HG03460 (cell line): ENCODE results near the gene TCF23.
"Not testable (repeated sequence)": the region's sequence is repeated elsewhere in the genome, so short reads cannot be mapped to it uniquely, and the experiment has no call there.

Source experiments
- ATAC-seq: cut with Tn5 transposase; IDR thresholded peaks from one replicate; pipeline ENCODE4 v1.9.1; 2021; ENCODE audit not compliant: unreplicated experiment

The TCF23 gene

GRCh38 chr2:27185331-27186026 is 36.7 kb downstream of the TCF23 start:
- ATAC-seq, result no peak

- ATAC-seq, result no peak
These were observed 38.0 kb downstream of the TCF23 start for GRCh38 chr2:27186613-27187345.

- no peak for ATAC-seq
These were observed 41.2 kb downstream of the TCF23 start for GRCh38 chr2:27189989-27190388.

- ATAC-seq, result no peak
These were observed 42.4 kb downstream of the TCF23 start for GRCh38 chr2:27191070-27191829.

DNA sequence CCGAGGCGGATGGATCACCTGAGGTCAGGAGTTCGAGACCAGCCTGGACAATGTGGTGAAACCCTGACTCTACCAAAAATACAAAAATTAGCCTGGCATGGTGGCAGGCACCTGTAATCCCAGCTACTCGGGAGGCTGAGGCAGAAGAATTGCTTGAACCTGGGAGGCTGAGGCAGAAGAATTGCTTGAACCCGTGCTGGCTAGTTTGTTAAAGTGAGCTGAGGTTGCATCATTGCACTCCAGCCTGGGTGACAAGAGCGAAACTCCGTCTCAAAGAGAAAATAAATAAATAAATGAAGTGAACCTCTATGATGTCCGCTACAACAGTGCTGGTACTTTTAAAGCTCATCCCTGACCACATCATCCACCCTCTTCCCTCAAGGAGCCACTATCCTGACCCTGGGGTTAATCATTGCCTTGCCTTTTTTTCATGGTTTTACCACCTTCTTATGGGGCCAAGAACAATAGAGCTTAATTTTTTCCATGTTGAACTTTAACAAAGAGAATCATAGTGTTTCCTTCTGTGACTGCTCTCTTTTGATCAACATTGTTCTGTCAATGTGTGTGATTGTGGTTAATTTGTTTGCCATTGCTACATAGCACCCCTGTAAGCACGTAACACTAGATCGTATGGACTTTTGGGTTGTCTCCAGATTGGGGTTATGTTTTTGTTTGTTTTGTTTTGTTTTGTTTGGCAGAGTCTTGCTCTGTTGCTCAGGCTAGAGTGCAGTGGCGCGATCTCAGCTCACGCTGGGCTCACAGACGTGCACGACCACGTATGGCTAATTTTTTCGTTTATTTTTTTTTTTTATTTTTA is 45.9 kb downstream of the TCF23 start:
- no peak for ATAC-seq

DNA sequence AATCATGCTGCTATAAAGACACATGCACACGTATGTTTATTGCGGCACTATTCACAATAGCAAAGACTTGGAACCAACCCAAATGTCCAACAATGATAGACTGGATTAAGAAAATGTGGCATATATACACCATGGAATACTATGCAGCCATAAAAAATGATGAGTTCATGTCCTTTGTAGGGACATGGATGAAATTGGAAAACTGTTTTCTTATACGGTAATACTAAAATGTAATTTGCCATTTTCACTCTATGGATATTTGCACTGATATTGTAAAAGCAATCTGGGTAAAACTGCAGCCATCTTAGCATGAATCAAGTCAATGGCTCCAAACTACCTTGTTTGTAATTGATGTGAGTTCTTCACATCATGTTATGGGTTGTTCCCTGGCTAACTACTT is 47.0 kb downstream of the TCF23 start:
- not testable (repeated sequence) for ATAC-seq

- ATAC-seq, result not testable (repeated sequence)
These were observed 49.3 kb downstream of the TCF23 start for GRCh38 chr2:27198068-27198467.

- ATAC-seq, result no peak
These were observed 49.8 kb downstream of the TCF23 start for GRCh38 chr2:27198627-27199026.

GRCh38 chr2:27199241-27199640 is 50.4 kb downstream of the TCF23 start:
- ATAC-seq, result no peak

GRCh38 chr2:27201675-27202074 is 52.9 kb downstream of the TCF23 start:
- no peak for ATAC-seq

- ATAC-seq, result no peak
These were observed 54.0 kb downstream of the TCF23 start for GRCh38 chr2:27202854-27203253.

DNA sequence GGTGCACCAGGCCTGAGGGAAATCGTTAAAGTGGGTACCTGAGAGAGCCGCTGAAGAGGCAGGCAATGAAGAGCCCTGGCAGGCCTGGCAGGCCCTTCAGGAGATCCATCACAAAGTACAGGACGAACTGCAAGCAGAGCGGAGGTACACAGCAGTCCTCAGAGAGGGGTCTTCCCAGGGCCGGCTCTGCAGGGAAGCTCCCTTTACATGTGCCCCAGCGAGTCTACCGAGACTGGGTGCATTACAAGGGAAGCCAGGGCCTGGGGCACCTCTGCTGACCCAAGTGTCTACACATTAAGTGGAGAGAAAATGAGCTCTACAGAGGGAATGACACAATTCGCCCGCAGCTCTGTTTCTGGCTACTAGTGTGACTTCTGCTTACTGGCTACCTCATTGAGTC is 54.9 kb downstream of the TCF23 start:
- no peak for ATAC-seq

GRCh38 chr2:27204566-27204965 is 55.8 kb downstream of the TCF23 start:
- ATAC-seq, result no peak

- no peak for ATAC-seq
These were observed 56.4 kb downstream of the TCF23 start for GRCh38 chr2:27205206-27205605.

DNA sequence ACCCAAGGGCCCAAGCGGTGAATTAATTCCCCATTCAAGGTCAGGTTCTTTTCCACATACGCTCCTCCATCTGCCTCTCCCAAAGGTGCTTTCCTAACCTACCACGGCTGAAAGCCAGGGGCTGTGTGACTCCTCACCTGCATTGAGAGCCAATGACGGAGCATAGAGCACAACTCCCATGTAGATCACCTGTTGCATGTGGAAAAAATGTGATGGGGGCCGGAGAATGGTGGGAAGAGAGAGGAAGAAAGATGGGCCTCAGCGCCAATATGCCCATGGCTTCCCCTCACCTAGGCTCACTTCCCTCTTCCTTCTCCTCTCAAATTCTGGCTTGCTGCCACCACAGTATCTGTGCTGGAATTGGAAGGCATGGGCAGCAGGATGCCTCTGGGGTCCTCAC is 57.5 kb downstream of the TCF23 start:
- ATAC-seq, result no peak
